Peyer's patch (tissue), 4 donors: ENCODE data around the gene PGK2.

ENCODE experiments used
- POLR2A ChIP-seq, 2 donors: fragments of 450-650 bp; IDR thresholded peaks; one replicate each; pipeline ENCODE4 v1.5.1; 2017; ENCODE audit warnings: antibody characterized with exemption in 2 of 2, mild to moderate bottlenecking in 2 of 2, moderate library complexity in 2 of 2
- TF ChIP-seq, protein P1 (sequence below), 6 experiments: fragments of 450-650 bp in 4 of 6; fragments of 200-600 bp in 2 of 6; sonication (generic) in 1 of 6; IDR thresholded peaks; one replicate each; pipeline ENCODE4 v1.5.1; 2017 to 2019; ENCODE audit warnings: antibody characterized with exemption in 6 of 6, mild to moderate bottlenecking in 3 of 6, moderate library complexity in 1 of 6

DNA sequence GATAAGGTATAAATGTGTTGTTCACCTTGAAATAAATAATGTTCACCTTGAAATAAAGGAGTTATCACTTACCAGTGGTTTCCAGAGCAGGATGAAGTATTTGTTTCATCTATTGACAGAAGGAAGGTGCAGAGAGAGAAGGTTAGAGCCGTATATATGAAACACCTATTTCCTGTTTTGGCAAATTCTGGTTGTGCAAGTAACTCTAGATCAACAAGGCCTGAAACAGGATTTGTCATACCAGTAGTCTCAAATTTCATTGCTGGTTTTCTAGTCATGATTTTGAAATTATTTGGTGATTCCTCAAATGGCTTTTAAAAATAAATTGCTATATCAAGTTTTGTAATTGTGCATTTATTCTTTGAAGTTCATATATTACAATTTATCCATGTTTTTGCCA is 42.8 kb downstream of the PGK2 start, which contains the start of gene CRISP3:
- TF ChIP-seq, protein P1, sequence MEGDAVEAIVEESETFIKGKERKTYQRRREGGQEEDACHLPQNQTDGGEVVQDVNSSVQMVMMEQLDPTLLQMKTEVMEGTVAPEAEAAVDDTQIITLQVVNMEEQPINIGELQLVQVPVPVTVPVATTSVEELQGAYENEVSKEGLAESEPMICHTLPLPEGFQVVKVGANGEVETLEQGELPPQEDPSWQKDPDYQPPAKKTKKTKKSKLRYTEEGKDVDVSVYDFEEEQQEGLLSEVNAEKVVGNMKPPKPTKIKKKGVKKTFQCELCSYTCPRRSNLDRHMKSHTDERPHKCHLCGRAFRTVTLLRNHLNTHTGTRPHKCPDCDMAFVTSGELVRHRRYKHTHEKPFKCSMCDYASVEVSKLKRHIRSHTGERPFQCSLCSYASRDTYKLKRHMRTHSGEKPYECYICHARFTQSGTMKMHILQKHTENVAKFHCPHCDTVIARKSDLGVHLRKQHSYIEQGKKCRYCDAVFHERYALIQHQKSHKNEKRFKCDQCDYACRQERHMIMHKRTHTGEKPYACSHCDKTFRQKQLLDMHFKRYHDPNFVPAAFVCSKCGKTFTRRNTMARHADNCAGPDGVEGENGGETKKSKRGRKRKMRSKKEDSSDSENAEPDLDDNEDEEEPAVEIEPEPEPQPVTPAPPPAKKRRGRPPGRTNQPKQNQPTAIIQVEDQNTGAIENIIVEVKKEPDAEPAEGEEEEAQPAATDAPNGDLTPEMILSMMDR (IDR thresholded peaks at IDR 0.05): no peak
- no peak for TF ChIP-seq POLR2A (IDR thresholded peaks at IDR 0.05)
